ENCODE data around the gene EGR4.

EGR4 gene

DNA sequence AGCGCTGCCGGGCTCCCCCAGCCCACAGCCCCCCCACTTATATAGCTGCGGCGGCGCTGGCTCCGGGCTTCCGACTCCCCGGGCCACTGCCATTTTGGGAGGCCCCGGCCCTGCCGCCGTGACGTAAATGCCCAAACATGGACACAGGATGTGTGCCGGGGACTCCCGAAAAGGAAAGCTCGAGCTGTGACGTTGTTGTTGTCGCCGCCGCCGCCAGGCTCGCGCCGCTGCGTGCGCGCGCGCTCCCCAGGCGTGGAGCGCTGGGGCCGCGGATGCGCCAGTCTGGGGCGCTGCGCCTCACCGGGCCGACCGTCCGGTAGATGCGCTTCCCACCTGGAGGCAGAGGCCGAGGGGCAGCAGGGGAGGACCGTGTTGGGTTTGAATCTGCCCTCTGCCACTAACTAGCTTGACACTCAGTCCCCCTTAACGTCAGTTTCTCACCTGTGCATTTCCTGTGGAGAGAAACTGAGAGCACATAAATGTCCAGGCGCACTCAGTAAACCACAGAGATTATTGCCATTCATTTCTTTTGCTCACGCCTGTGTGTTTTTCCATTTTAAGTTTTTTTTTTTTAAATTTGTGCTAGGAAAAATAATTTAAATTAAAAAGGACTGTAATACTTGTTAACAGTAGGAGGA lies at the start of gene EGR4:
EGR4 (minus strand) TSS at position 15 of the 638 bp plus-strand sequence. CDS start 231 bp downstream, outside the sequence.
- DNase-seq, result peak; percentile 100

DNA sequence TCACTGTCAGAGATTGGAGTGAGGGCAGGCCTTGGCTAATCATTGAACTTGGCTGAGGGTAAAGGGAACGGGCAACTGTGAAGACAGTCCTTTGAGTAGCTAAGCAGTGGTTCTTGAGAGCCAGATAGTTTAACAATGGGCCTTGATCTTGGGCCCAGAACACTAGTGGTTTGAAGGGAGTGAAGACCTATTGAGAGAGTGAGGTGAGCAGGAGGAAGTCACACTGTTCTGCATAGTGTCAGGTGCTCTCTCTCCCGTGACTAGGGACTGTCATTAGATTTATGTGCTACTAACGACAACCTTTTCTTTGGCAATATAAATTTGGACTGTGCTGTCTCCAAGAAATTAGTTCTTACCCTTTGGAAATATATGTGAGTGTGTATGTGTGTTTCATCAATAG lies 47.7 kb upstream of the EGR4 start:
- DNase-seq, result no peak

DNA sequence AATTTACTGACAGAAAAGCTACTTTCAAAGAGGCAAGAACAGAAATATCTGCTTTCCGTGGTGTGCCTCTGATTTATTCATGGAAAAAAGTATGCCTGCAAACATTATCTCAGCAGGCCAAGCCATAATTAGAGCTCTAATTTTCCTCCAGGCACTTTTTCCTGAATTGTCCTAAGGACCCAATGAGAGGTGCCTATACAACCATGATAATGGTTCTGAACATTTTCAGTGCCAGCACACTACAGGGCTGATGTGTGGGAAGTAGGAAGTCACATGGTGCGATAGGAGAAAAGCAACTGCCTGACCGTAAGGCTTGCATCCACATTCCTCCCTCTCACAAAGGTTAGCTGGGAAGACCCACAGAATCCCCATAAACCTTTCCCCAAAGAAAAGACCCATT lies 45.9 kb upstream of the EGR4 start:
- no peak for DNase-seq

DNA sequence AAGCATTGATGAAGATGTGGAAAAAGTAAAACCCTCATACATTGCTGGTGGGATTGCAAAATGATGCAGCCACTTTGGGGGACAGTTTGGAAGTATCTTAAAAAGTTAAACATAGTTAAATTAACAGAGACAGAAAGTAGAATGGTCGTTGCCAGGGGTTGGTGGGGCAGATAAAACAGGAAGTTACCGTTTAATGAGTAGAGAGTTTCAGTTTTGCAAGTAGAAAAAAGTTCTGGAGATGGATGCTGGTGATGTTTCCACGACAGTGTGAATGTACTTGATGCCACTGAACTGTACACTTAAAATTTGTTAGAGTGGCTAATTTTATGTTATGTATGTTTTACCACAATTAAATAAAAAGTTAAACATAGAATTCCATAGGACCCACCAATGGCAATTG lies 44.5 kb upstream of the EGR4 start:
- DNase-seq, result no peak

DNA sequence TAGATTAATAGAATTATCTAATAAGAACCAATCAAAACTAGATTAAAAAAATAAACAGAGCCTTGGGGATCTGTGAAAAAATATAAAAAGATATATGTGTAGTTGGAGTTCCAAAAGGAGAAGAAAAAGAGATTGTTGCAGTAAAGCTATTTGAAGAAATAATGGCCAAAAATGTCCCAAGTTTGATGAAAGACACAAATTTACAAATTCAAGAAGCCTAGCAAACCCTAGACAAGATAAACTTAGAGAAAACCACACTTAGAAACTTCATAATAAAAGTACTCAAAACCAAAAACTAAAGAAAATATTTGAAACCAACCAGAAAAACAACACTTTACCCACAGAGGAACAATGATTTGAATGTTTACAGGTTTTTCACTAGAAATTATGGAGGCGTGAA lies 41.3 kb upstream of the EGR4 start:
- no peak for DNase-seq

DNA sequence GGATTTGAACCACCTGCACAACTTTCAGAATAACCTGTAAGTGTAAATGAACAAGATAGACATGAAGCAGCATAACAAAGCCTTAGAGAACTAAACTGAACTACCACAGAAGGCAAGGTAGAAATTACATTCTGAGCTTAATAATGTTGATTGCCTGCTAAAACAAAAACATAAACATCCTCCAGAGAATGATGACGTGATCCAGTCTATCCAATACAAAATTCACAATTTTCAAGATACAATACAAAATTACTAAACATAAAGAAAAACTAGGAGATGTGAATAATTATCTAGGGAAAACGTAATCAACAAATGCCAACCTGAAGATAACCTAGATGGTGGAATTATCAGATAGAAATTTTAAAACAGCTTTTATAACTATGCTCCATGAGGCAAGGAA lies 40.7 kb upstream of the EGR4 start:
- no peak for DNase-seq

DNA sequence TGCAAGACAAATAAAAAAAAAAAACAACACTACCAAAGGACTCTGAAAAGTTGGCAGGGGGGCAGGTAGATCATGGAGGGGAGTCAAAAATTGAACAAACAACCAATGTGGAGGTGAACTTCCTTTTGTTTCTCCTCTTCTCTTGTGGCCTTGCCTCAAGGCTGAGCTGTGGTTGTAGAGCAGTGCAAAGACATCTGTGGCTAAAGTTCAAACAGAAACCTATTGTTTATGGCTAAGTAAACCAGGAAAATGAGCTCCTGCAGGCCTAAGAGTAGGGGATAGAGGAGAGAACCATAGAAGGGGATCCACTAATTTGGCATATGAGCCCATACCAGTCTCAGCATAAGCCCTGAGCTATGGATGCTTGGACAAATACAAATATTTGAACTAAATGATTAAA lies 40.2 kb upstream of the EGR4 start:
- DNase-seq, result no peak

DNA sequence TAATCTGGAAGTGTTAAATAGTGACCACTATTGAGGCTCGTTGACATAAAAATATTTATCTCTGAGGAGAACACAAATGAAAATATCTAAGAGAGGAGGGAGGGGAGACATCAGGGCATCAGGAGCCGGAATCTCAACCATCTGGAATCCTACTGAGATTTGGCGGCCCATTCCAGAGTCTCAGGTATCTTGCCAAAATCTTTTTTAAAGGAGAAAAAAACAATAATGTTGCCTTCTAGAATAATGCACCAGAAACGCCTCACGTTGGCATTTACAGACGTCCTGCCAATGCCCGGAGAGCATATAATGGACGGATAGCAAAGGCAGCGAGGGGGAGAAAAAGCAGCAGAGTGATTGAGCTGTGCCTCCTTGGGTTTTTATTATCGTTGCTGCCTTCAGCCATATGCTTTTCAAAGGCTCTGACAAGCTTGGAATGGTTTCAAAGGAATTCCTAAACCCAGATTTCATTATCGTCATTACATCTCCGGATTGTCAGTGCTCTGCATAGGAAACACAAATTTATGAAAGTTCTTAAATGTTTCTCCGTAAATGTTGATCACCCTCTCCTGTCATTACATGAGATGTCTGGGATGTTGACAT lies 30.9 kb upstream of the EGR4 start:
- no peak for DNase-seq

DNA sequence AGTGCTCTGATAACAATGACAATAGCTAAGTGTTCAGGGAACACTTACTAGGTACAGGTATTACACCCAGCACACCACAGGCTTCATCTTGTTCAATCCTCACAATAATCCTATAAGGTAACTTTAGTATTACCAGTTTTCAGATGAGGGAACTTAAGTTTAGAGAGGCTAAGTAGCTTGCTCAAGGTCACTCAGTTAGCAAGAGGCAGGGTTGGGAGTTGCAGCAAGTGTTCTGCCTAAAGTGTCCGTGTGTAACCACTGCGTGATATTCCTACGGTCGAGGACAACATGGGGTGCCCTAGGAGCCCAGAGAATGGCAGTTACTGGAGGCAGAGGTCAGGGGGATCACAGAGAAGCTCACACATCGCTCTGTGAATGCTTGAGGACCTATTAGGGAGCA lies 30.2 kb upstream of the EGR4 start:
- DNase-seq, result no peak

DNA sequence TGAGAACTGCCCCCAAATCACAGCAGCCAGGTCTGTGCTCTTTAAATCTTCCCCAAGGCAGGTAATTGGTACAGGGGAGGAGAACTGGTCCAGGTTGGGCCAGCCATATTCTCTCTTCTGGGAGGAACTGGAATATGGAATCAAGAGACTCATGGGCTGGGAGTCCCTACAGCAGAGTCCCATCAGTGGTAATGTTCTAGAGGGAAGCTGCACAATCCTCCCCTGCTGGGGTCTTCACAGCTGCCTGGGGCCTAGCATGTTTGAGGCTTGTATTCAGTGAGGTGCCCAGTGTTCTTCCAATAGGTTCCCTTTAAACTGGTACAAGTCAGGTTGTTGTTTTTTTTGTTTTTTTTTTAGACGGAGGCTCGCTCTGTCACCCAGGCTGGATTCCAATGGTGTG lies 21.1 kb upstream of the EGR4 start:
- DNase-seq, result no peak

DNA sequence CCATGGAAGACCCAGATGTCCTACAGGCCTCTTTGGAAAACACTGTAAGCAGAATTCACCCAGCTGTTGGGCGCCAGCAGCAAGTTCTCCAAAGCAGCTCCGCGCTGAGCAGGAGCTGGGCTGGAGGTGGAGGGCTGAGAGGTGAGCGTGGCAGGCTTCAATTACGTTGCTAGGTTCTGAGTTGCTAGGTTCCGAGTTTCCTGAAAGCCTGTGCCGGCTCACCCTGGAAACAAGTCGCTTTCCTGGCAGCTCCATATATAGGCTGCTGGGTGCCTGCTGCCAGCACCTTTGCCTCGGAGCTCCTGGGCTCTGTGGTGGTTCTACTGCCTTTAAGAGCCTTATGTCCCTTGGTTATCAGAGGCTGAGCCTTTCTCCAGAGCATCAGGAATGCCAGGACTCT lies 14.4 kb upstream of the EGR4 start:
- no peak for DNase-seq

DNA sequence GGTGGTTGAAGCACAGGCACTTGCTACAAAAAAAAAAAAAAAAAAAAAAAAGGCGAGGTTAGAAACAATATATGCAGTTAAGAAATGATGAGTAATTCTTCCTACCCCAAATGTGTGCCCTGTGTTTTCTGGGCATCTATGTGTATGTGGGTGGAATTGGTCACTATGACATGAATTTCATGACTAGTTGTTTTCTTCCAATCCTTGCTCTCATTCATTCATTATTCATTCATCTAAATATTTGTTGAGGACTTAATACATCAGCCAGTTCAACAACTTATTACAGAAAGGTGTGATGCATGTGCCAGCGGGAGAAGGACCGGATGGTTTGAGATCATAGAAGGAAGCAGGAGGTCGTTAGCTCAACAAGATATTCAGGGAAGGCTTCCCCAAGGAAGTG lies 8.3 kb upstream of the EGR4 start:
- no peak for DNase-seq

DNA sequence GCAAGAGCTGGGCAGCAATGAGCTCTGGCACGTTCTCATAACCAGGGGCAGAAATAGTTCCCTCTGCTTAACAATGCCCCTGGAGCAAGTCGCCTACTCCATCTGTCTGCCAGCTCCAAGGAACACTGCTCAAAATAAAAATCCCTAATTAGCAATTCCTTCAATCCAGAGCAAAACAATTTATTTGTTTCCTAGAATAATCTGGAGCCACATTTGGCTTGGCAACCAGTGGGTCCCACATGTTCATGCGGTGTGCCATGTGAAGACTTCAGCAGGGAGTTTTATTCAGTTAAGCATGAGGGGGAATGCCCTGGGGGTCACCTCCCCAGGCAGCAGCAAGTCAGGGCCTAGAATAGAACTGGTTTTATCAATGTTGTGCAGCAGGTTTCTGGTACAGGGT lies 7.6 kb upstream of the EGR4 start:
- no peak for DNase-seq

DNA sequence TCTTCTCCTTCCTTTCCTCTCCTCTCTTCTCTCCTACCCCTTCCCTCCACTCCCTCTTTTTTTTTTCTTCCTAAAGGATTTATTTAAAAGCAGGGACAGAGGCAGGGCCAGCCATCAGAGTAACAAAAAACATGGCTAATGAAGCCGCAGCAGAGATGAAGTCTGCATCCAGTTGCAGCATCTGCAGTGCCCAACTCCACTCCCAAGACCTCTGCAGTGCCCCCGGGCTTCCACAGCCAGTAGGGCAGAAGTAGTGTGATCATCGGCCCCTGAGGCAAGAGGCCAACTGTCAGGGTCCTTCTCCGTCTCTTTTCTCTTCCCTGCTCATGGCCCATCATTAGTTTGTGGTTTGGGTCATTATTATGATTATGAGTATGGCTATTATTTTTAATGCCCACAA lies 4.2 kb upstream of the EGR4 start:
- no peak for DNase-seq

DNA sequence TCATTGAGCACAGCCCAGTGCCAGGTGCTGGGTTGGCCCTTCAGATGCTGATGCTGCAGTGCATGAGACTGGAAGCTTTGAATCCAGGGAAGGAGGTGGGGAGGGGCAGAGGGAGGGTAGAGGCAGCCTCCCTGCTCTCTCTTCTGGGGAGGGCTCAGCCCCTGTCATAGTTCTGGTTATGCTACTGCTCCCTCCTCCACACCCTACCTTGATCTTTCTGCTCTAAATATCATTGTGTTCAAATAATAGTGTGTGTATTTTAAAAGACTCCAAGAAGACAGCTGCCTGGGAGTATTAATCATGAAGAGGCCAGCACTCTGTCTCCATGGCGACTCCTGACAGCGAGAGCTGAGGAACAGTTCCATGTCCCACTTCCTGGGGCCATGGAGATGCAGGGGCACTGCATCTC lies 3.8 kb upstream of the EGR4 start:
- no peak for DNase-seq

DNA sequence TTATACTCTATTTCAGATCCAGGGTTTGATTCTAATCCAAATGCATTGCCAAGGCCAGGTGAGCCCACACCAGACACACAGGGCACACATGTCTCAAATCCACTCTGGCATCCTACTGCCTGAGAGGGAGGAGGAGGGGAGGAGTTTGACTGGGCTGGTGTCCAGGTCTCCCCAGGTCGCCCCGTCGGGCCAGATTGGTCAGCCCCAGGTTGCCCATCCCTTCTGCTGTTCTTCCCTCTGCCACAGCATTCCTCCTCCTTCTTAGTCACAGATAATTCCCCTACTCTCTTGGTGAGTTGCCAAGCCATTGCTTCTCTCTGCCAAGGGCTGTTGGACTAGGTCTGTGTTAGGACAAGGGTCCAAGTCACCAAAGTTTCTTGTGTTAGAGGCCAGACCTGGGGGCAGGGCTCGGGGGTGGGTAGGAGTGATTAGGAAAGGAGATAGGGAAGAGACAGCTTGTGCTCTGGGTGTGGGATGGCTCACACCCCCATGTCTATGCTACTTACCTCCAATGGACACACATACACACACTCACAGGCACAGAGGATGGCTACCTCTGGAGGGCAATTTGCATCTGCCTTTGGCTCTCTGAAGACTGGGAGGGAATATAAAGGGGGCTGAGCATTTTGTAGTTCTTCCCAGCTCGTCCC lies 2.5 kb upstream of the EGR4 start:
- no peak for DNase-seq

DNA sequence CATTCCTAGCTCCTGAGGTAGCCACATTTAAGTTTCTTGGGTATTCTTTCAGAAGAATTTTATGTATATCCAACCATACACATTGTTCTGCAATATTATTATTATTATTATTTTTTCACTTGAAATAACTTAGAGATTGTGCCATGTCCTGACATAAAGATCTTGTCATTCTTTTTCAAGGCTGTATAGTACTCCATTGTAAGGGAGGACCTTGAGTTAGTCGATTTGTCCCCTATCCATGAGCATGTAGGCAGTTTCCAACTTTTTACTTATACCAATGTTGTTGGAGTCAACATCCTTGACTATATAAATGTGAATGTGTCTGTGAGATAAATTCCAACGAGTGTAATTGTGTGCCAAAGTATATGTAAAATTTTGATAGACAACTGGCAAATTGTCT lies 891 bp upstream of the EGR4 start:
- no peak for DNase-seq

DNA sequence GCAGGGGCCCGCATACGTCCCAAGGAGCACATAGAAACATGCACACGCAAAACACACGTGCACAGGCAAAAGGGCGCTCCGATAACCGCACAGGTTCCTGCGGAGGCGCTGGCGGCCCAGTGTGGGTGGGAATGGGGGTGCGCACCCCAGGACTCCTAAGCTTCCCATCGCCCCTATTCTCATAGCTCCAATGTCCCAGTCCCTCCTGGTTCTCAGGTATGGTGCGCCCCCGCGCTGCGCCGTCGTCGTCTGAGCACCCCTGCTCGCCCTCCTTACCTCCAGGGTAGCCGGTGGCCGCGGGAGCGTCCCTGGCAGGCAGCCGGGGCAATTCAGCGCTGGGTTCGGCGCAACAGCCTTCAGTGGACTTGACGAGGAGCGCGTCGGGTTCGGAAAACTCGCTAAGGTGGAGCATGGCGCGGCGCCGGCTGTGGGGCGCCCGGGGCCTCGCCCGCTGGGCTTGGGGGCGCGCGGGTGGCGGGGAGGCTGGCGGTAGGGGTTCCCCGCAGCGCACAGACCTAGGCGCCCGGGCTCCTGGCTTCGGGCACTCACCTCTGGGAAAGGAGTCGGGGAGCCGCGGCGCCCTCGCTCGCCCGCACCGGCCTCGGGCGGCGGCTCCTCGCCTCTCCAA lies 328 bp downstream of the EGR4 start:
- peak; percentile 66 for DNase-seq

DNA sequence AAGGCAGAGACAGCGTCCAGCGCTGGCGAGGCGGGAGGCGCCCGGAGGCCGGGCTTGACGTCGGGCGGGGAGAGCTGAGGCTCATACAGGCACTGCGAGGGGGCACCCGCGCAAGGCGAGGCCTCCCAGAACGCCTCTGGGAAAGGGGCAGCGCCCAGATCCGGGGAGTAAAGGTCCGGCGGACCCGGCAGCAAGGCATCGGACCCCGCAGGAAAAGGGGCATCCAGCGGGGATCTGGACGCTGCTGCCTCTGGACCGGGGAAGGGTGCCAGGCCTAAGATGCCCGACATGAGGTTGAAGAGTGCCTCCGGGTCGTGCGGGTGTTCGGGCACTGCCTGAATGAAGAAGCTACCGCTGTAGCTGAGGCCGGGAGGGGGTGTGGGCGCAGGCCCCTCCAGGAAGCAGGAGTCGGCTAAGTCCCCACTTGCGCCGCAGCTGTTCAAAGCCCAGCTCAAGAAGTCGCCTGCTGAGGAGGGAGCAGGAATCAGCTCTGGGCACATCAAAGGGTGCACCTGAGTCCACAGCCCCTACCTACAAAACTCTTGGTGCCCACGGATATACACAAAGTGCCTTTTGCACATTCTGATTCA lies 937 bp downstream of the EGR4 start:
- peak; percentile 62 for DNase-seq

DNA sequence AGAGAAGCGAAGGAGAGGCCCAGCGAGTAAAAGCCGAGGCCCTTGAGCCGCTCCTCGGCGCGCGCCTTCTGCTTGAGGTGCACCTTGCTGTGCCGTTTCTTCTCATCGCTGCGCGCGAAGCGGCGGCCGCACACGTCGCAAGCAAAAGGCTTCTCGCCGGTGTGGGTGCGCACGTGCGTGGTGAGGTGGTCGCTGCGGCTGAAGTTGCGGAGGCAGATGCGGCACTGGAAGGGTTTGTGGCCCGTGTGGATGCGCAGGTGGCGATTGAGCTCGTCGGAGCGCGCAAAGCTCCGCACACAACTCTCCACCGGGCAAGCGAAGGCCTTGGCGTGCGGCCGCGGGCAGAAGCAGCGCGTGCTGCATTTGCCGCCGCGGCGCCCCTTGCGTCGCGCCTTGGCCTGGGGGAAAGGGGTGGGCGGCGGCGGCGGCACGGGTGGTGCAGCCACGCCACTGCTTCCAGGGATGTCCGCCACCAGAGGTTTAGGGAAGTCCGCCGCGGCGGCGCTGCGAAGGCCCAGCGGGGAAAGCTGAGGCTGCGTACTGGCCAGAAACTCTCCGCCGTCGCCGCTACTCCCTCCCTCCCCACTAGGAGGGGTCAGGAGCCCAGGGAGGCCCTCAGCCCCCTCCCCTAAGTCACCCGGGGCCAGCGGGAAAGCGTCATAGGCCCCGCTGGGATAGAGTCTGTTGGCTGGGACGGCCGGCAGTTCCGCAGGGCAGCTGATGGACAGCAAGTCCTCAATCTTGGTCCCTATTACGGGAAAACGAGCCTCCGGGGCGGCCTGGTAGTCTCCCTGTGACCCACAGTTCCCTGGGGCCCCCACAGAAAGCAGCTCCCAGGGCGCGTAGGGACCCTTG lies 1.7 kb downstream of the EGR4 start:
- peak; percentile 63 for DNase-seq

DNA sequence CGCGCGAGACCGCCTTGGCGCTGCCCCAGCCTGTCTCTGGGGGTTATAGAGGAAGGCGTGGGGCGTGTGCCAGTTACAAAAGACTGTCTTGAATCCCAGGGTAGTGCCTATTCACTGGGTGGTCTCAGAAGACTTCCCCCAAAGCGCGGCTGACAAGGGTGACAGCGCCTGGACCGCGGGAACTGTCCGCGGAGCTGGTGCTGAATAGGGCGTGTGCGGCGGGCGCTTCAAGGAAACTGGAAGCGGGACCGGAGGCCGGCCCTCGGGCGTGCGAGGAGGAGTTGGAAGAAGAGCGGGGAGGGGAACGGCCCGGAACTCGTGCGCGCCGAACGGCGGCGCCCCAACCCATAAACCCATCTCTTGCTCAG lies 2.3 kb downstream of the EGR4 start:
- no peak for DNase-seq

DNA sequence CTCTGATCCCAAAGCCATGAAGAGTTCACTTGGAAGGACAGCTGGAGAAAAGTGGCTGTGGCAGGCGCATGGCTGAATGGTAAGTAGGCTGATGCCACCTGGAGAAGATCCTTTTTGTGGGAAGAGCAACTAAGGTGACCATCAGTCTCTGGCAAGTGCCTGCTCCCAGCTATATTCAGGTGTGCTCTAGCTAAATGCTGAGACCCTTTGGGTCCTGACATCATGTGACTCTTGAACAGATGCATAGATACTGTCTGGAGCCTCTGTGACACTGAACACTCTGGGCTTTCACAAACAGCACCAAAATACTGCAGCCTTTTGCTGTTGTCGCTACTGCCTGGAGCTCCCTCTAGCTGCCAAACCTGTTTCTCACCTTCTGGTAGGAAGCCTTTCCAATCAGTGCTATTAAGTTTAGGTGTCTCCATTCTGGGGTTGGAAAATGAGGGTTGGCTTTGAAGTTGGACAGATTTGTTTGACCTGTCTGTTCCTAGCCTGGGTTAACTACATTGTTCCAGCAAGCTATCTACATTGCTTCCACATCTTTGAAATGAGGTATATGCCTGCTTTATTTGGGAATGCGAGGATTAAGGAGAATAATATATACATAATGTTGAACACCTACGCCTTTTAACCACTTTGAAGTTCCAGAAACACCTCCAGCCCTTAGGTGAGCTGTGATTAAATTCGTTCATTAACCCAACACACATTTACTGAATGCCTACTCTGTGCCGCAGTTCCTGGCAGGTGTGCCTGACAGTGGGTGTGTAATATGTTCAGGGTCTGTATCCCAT lies 3.1 kb downstream of the EGR4 start:
- no peak for DNase-seq
